ENCODE data around the gene SETD2. TPM values are rescaled to one million over a fixed set of nuclear protein-coding genes. Genes with fewer than 3 reads are reported as not detected.

Gene SETD2
- total and polyA plus RNA-seq, 9 of the 15 experiments (the other 6 are each of a cell fraction or from before 2014, with no cell fraction given) = 8.2 to 44.0 (median 33.6) TPM

DNA sequence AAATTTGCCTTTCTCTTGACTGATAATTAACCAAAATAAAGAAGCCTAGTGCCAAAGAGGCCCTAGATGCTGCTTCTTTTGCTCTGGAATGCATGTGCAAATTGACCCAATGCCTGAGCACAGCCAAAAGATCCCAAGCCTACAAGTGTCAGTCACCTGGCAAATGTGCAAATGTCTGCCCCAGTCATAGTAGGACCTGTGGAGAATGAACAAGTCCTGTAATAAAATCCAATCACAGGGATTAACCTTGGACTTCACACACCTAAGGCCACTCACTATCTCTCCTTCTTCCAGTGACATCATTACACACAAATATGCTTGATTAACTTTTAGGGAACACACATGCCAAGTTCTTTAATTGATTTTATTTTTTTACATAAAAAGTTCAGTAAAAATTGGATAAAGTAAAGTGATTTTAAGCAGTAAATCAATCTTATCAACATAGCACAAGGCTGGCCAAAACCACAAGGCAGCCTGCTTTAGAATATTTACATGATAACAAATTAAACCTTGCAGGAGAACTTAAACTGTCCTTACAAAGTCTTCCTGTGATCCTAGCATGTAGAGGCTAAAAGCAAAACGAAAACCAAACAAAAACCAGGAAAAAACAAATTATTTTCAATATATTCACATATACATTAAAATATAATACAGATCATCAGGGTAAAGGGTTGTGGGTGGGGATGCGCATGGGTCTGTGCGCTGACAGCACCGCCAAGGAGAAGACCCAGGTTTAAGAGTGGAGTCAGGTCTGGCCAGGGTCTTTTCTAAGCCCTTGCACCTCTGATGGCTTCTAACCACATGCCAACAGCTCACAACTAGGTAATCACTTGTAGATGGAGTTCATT, 147.6 kb downstream of the SETD2 start (continued):
- no peak for TF ChIP-seq ZNF263 (CRISPR knock-in tag; IDR thresholded peaks at IDR 0.05; ENCODE audit: borderline replicate concordance)
- TF ChIP-seq TEAD4 (IDR thresholded peaks at IDR 0.05; ENCODE audit: low read length) = peak; percentile 82
- TF ChIP-seq TEAD4 (CRISPR knock-in tag; IDR thresholded peaks at IDR 0.05; ENCODE audit: borderline replicate concordance) = no peak
- TF ChIP-seq MEIS2 (IDR thresholded peaks at IDR 0.05; ENCODE audit: partially characterized antibody) = peak; percentile 87
- 0 out of 4 replicates have a peak, but pooled peaks of 1 of the 2 experiments have one; percentile 61 for TF ChIP-seq MLLT1 (IDR thresholded peaks at IDR 0.05)
- TF ChIP-seq, protein P1, sequence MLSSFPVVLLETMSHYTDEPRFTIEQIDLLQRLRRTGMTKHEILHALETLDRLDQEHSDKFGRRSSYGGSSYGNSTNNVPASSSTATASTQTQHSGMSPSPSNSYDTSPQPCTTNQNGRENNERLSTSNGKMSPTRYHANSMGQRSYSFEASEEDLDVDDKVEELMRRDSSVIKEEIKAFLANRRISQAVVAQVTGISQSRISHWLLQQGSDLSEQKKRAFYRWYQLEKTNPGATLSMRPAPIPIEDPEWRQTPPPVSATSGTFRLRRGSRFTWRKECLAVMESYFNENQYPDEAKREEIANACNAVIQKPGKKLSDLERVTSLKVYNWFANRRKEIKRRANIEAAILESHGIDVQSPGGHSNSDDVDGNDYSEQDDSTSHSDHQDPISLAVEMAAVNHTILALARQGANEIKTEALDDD (IDR thresholded peaks at IDR 0.05) = 0 out of 2 replicates have a peak, but pooled peaks have one; percentile 5
- peak; percentile 70; the same call in 1 of the 2 replicates for TF ChIP-seq PML (IDR thresholded peaks at IDR 0.05; ENCODE audit: low read length)
- 0 out of 2 replicates have a peak, but pooled peaks have one; percentile 21 for TF ChIP-seq ZNF584 (CRISPR knock-in tag; IDR thresholded peaks at IDR 0.05; ENCODE audit: low read depth)
- TF ChIP-seq, protein P2, sequence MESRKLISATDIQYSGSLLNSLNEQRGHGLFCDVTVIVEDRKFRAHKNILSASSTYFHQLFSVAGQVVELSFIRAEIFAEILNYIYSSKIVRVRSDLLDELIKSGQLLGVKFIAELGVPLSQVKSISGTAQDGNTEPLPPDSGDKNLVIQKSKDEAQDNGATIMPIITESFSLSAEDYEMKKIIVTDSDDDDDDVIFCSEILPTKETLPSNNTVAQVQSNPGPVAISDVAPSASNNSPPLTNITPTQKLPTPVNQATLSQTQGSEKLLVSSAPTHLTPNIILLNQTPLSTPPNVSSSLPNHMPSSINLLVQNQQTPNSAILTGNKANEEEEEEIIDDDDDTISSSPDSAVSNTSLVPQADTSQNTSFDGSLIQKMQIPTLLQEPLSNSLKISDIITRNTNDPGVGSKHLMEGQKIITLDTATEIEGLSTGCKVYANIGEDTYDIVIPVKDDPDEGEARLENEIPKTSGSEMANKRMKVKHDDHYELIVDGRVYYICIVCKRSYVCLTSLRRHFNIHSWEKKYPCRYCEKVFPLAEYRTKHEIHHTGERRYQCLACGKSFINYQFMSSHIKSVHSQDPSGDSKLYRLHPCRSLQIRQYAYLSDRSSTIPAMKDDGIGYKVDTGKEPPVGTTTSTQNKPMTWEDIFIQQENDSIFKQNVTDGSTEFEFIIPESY (CRISPR knock-in tag; IDR thresholded peaks at IDR 0.05) = peak; percentile 64
- TF ChIP-seq RCOR1 (IDR thresholded peaks at IDR 0.05; ENCODE audit: borderline replicate concordance in 1 of 2, low read depth in 2 of 2, low read length in 2 of 2) = peak in 1 of 2 experiments; percentile 66; a peak in 1 of 4 replicates
- TF ChIP-seq TCF7L2 (IDR thresholded peaks at IDR 0.05; ENCODE audit: low read depth, low read length) = no peak
- TF ChIP-seq CBFA2T3 (IDR thresholded peaks at IDR 0.05) = peak; percentile 76
- TF ChIP-seq NR1H2 (CRISPR knock-in tag; IDR thresholded peaks at IDR 0.05) = 0 out of 2 replicates have a peak, but pooled peaks have one; percentile 52
- no peak for TF ChIP-seq POLR2G (IDR thresholded peaks at IDR 0.05; ENCODE audit: low read depth, low read length)
- TF ChIP-seq ZNF512 (tag; IDR thresholded peaks at IDR 0.05) = no peak
- peak; percentile 70 for TF ChIP-seq TAL1 (IDR thresholded peaks at IDR 0.05)
- TF ChIP-seq, protein P3, sequence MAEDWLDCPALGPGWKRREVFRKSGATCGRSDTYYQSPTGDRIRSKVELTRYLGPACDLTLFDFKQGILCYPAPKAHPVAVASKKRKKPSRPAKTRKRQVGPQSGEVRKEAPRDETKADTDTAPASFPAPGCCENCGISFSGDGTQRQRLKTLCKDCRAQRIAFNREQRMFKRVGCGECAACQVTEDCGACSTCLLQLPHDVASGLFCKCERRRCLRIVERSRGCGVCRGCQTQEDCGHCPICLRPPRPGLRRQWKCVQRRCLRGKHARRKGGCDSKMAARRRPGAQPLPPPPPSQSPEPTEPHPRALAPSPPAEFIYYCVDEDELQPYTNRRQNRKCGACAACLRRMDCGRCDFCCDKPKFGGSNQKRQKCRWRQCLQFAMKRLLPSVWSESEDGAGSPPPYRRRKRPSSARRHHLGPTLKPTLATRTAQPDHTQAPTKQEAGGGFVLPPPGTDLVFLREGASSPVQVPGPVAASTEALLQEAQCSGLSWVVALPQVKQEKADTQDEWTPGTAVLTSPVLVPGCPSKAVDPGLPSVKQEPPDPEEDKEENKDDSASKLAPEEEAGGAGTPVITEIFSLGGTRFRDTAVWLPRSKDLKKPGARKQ (CRISPR knock-in tag; IDR thresholded peaks at IDR 0.05) = no peak
- TF ChIP-seq RNF2 (IDR thresholded peaks at IDR 0.05) = no peak
- no peak for TF ChIP-seq ZNF316 (IDR thresholded peaks at IDR 0.05)
- no peak for TF ChIP-seq NONO (IDR thresholded peaks at IDR 0.05; ENCODE audit: low read depth in 2 of 2, low read length in 1 of 2)
